Cardiac muscle cell (in vitro differentiated cells and primary cell): ENCODE results near the gene TESK2. TPM values are rescaled to one million over a fixed set of nuclear protein-coding genes. Genes with fewer than 3 reads are reported as not detected.

Experiments
- DNase-seq, 2 donors: peaks; one replicate each; pipeline versions ENCODE4 v3.0.0 to v3.0.0-alpha.2; 2010 to 2017; ENCODE audit warnings: low read depth in 1 of 2, low spot score in 1 of 2
- H3K27ac ChIP-seq: fragments of 200-600 bp; sonication (generic); 2 replicates; pipeline ENCODE4 v1.5.1; 2016
- H3K27me3 ChIP-seq: fragments of 200-600 bp; sonication (generic); 2 replicates; pipeline ENCODE4 v1.6.0; 2016; ENCODE audit warnings: control low read depth
- H3K36me3 ChIP-seq: fragments of 200-600 bp; sonication (generic); 2 replicates; pipeline ENCODE4 v1.5.1; 2016; ENCODE audit warnings: control low read depth
- H3K4me1 ChIP-seq: fragments of 200-600 bp; sonication (generic); 2 replicates; pipeline ENCODE4 v1.8.1; 2017; ENCODE audit warnings: low read depth, mild to moderate bottlenecking, mixed run types
- H3K4me3 ChIP-seq: fragments of 200-600 bp; sonication (generic); 2 replicates; pipeline ENCODE4 v1.5.1; 2016; ENCODE audit warnings: mild to moderate bottlenecking
- H3K9me3 ChIP-seq: fragments of 200-600 bp; sonication (generic); 2 replicates; pipeline ENCODE4 v1.5.1; 2017; ENCODE audit warnings: low read depth, mild to moderate bottlenecking, control low read depth
- CTCF ChIP-seq: IDR thresholded peaks from 2 replicates; pipeline ENCODE4 v1.5.1; 2012; ENCODE audit warnings: low read depth, mild to moderate bottlenecking, low read length
- polyA plus RNA-seq: library from polyadenylated mRNA; unstranded; fragments of >200 nt; fragmentation: Nextera tagmentation; extraction: Ambion mirVana; gene quantifications from 2 replicates; pipeline ENCODE4 v1.2.1, GENCODE V29; 2016
- total RNA-seq: library from RNA; depleted of rRNA; stranded (reverse); fragments of >200 nt; gene quantifications from 2 replicates; pipeline ENCODE4 v1.2.3, GENCODE V29; 2016

TESK2 gene
- total and polyA plus RNA-seq, 2 experiments from 2014 or later: 8.4 to 13.9 TPM

DNA sequence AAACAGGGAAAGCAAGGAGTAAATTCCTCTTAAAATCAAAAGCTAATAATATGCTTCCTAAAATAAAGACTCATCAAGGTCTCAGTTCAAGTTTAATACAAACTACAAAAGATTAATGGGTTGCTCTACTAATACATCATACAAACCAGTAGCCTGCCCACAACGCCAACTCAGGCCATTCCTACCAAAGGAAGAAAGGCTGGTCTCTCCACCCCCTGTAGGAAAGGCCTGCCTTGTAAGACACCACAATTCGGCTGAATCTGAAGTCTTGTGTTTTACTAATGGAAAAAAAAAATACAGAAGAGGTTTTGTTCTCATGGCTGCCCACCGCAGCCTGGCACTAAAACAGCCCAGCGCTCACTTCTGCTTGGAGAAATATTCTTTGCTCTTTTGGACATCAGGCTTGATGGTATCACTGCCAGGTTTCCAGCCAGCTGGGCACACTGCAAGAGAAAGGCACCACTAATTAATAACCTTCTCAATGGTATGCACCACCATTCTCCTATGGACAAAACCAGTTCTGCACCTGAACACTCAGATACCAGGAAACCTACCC lies 20.1 kb upstream of the TESK2 start:
- Histone ChIP-seq H3K27me3 (no peaks in the 10 kb centered on the region), H3K36me3 (peaks cover 50% of the 10 kb centered on the region), H3K27ac (peak overlapping the region; percentile 65), H3K4me1 (peaks cover 12% of the 10 kb centered on the region), H3K4me3 (no peak overlapping the region), H3K9me3 (no peaks in the 10 kb centered on the region)
- TF ChIP-seq CTCF: no peak
- DNase-seq: no peak

DNA sequence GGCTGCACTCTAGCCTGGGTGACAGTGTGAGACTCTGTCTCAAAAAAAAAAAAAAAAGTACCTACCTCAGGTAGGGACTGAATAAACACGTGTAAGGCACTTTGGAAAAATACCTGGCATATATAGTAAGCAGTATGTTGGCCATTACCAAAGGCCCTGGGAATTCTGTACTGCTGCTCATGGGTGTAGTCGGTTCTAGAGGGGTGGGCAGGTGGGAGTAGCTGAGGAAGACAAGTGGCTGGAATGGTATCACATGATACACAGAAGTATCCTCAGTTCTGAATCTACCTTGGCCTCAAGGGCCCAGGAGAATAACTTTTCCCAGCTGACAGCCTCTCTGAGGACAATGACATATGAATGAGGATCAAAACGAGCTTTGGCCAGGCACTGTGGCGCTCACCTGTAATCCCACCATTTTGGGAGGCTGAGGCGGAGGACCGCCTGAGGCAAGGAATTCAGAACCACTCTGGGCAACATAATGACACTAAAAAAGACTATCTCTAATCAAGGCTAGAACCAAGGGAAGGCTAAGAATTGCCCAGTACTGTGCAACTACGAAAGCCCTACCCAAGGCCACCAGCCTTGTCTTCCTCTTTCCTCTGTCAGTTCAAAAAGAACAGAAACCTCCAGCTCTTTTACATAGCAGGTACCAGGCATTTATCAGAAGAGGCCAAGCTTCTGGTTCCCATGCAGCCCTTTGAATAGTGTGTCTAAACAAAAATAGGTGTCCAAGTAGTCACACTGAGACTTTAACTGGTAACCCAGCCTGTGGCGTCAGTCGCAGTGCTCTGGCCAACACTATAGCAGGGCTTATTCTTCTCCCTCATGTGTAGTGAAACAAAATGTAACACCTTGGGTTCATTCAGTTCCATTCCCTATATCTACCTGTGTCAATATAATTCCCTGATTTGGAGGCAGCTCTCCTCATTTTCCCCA lies 19.3 kb upstream of the TESK2 start:
- H3K4me1 ChIP-seq: peaks cover 7% of the 10 kb centered on the region
- no peaks in the 10 kb centered on the region for H3K27me3 ChIP-seq
- no peak overlapping the region for H3K4me3 ChIP-seq
- no peak for TF ChIP-seq CTCF
- H3K36me3 ChIP-seq: peaks cover 46% of the 10 kb centered on the region
- peak overlapping the region; percentile 65 for H3K27ac ChIP-seq
- H3K9me3 ChIP-seq: no peaks in the 10 kb centered on the region
- no peak for DNase-seq

- no peaks in the 10 kb centered on the region for H3K27me3 ChIP-seq
- peaks cover 30% of the 10 kb centered on the region for H3K36me3 ChIP-seq
- no peak overlapping the region for H3K4me3 ChIP-seq
- no peak for DNase-seq
- H3K4me1 ChIP-seq: peaks cover 7% of the 10 kb centered on the region
- no peaks in the 10 kb centered on the region for H3K9me3 ChIP-seq
- peak; percentile 15 for TF ChIP-seq CTCF
- peak overlapping the region; percentile 36 for H3K27ac ChIP-seq
Measured at GRCh38 chr1:45508295-45509151, 17.6 kb upstream of the TESK2 start.

- H3K4me1 ChIP-seq: peaks cover 1% of the 10 kb centered on the region
- H3K9me3 ChIP-seq: no peaks in the 10 kb centered on the region
- H3K4me3 ChIP-seq: no peak overlapping the region
- no peak for DNase-seq
- H3K27ac ChIP-seq: peak overlapping the region; percentile 36
- no peak for TF ChIP-seq CTCF
- H3K36me3 ChIP-seq: peaks cover 23% of the 10 kb centered on the region
- no peaks in the 10 kb centered on the region for H3K27me3 ChIP-seq
Measured at GRCh38 chr1:45507893-45508292, 16.9 kb upstream of the TESK2 start.

DNA sequence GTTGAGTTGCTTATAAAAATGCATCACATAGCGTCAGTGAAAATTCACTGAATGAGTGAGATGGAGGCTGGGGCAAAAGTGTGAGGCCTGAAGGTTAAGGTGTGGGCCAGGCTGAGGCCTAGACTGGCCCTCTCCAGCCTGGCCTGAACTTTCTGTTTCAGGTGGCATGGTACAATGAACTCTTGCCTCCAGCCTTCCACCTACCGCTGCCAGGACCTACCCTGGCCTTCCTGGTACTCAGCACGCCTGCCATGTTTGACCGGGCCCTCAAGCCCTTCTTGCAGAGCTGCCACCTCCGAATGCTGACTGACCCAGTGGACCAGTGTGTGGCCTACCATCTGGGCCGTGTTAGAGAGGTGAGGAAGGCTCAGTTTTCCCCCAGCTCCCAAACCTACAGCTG lies 16.2 kb upstream of the TESK2 start:
- no peak for TF ChIP-seq CTCF
- Histone ChIP-seq H3K27me3 (no peaks in the 10 kb centered on the region), H3K4me1 (no peaks in the 10 kb centered on the region), H3K4me3 (no peak overlapping the region), H3K27ac (peak overlapping the region; percentile 36), H3K36me3 (peaks cover 22% of the 10 kb centered on the region), H3K9me3 (no peaks in the 10 kb centered on the region)
- no peak for DNase-seq
